HG02973 (cell line): ENCODE results near the gene ZNF333.
A peak's percentile ranks its signal among the peaks of the same experiment; 100 is the strongest.

ENCODE experiments used
- ATAC-seq: cut with Tn5 transposase; IDR thresholded peaks from one replicate; pipeline ENCODE4 v1.9.1; 2021; ENCODE audit warnings: moderate library complexity; ENCODE audit not compliant: unreplicated experiment

The ZNF333 gene

GRCh38 chr19:14689598-14690503, at the start of gene ZNF333:
ZNF333 (plus strand) TSS chr19:14690048; CDS start chr19:14693492, 3,444 bp downstream.
- ATAC-seq: peak; percentile 87

- ATAC-seq: no peak
These were observed 41.3 kb upstream of the ZNF333 start for GRCh38 chr19:14648506-14648905.

- ATAC-seq: no peak
These were observed 40.8 kb upstream of the ZNF333 start for GRCh38 chr19:14649020-14649419.

GRCh38 chr19:14650161-14650560, 39.7 kb upstream of the ZNF333 start:
- no peak for ATAC-seq

GRCh38 chr19:14654786-14655560, 34.9 kb upstream of the ZNF333 start:
- no peak for ATAC-seq

GRCh38 chr19:14655726-14656125, 34.1 kb upstream of the ZNF333 start:
- ATAC-seq: no peak

- ATAC-seq: no peak
These were observed 29.9 kb upstream of the ZNF333 start for GRCh38 chr19:14659874-14660489.

- no peak for ATAC-seq
These were observed 28.4 kb upstream of the ZNF333 start for GRCh38 chr19:14661372-14661924.

- no peak for ATAC-seq
These were observed 19.9 kb upstream of the ZNF333 start for GRCh38 chr19:14669940-14670339.

GRCh38 chr19:14670408-14670807, 19.4 kb upstream of the ZNF333 start:
- no peak for ATAC-seq

GRCh38 chr19:14672188-14672872, 17.5 kb upstream of the ZNF333 start:
- ATAC-seq: no peak

- ATAC-seq: no peak
These were observed 16.8 kb upstream of the ZNF333 start for GRCh38 chr19:14673088-14673487.

GRCh38 chr19:14674764-14675163, 15.1 kb upstream of the ZNF333 start, which contains the start of gene ADGRE3:
ADGRE3 (minus strand) TSS chr19:14674844; CDS start chr19:14674770, 74 bp downstream.
- ATAC-seq: no peak

- ATAC-seq: no peak
These were observed 13.1 kb upstream of the ZNF333 start for GRCh38 chr19:14676762-14677161.

- ATAC-seq: no peak
These were observed 12.4 kb upstream of the ZNF333 start for GRCh38 chr19:14677464-14677863.

GRCh38 chr19:14678199-14678598, 11.6 kb upstream of the ZNF333 start:
- no peak for ATAC-seq

- ATAC-seq: no peak
These were observed 7.8 kb upstream of the ZNF333 start for GRCh38 chr19:14682084-14682483.

GRCh38 chr19:14683439-14683838, 6.4 kb upstream of the ZNF333 start:
- no peak for ATAC-seq

- ATAC-seq: no peak
These were observed 3.4 kb upstream of the ZNF333 start for GRCh38 chr19:14686411-14686810.

- ATAC-seq: no peak
These were observed 4.9 kb downstream of the ZNF333 start for GRCh38 chr19:14694641-14695266.
